ENCODE results near the gene CD2BP2.
"Not testable (repeated sequence)": the region's sequence is repeated elsewhere in the genome, so short reads cannot be mapped to it uniquely, and the experiment has no call there.

DNA sequence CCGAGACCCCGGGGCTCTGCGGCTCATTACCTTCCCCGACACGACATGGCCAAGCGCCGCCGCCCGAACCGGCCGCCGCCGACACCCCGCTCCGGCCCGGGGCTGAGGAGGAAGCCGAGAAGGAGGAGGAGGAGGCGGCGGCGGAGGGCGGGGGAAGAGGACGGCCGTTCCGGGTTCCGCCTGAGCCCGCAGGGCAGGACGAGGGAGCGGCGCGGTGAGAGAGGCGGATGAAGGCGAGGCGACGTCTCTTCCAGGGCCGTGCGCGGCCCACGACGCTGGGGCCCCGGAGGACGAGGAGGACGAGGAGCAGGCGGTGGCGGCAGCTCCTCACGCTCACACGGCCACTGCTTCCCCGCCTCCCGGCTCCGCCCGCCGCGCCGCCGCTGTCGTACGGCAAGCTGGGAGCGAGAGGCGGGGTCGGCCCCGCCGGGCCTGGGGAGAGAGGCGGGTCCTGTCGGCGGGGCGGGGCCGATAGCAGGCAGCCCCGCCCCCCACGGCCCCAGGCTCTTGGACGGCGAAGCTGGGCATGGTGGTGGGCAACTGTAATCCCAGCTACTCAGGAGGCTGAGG is 20.0 kb downstream of the CD2BP2 start:
- TF ChIP-seq, protein P1, sequence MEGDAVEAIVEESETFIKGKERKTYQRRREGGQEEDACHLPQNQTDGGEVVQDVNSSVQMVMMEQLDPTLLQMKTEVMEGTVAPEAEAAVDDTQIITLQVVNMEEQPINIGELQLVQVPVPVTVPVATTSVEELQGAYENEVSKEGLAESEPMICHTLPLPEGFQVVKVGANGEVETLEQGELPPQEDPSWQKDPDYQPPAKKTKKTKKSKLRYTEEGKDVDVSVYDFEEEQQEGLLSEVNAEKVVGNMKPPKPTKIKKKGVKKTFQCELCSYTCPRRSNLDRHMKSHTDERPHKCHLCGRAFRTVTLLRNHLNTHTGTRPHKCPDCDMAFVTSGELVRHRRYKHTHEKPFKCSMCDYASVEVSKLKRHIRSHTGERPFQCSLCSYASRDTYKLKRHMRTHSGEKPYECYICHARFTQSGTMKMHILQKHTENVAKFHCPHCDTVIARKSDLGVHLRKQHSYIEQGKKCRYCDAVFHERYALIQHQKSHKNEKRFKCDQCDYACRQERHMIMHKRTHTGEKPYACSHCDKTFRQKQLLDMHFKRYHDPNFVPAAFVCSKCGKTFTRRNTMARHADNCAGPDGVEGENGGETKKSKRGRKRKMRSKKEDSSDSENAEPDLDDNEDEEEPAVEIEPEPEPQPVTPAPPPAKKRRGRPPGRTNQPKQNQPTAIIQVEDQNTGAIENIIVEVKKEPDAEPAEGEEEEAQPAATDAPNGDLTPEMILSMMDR (IDR thresholded peaks at IDR 0.05) = peak in 1 of 6 experiments; percentile 26
- TF ChIP-seq POLR2A (IDR thresholded peaks at IDR 0.05) (peak in 3 of 4 donors; percentile 84 to 92 (median 89)), POLR2AphosphoS5 (IDR thresholded peaks at IDR 0.05) (peak; percentile 21 to 86)
- not testable (repeated sequence) for TF ChIP-seq EP300 (IDR thresholded peaks at IDR 0.05)

Measured in upper lobe of left lung (tissue), 4 donors.